Neural progenitor cell (in vitro differentiated cells): ENCODE results near the gene METRNL. TPM values are rescaled to one million over a fixed set of nuclear protein-coding genes. Genes with fewer than 3 reads are reported as not detected.

ENCODE experiments used
- DNase-seq: peaks from one replicate; pipeline ENCODE4 v3.0.0-alpha.2; 2016; ENCODE audit warnings: low spot score
- H2AFZ ChIP-seq: fragments of 200-600 bp; sonication (generic); replicated peaks from 2 replicates; pipeline ENCODE4 v1.6.1; 2016; ENCODE audit warnings: antibody characterized with exemption
- H3F3A ChIP-seq: fragments of 200-600 bp; sonication (generic); 2 replicates; pipeline ENCODE4 v1.6.1; 2016; ENCODE audit warnings: antibody characterized with exemption, low read depth
- H3K27ac ChIP-seq: fragments of 200-600 bp; sonication (generic); 2 replicates; pipeline ENCODE4 v1.5.1; 2016; ENCODE audit warnings: mild to moderate bottlenecking
- H3K27me3 ChIP-seq: fragments of 200-600 bp; sonication (generic); 2 replicates; pipeline ENCODE4 v1.6.1; 2016; ENCODE audit warnings: mild to moderate bottlenecking, moderate library complexity
- H3K36me3 ChIP-seq: fragments of 200-600 bp; sonication (generic); 2 replicates; pipeline ENCODE4 v1.5.1; 2016
- H3K4me1 ChIP-seq: fragments of 200-600 bp; sonication (generic); 2 replicates; pipeline ENCODE4 v1.6.1; 2016; ENCODE audit warnings: mixed run types
- H3K4me2 ChIP-seq: fragments of 200-600 bp; sonication (generic); 2 replicates; pipeline ENCODE4 v1.6.1; 2016
- H3K4me3 ChIP-seq: fragments of 200-600 bp; sonication (generic); 2 replicates; pipeline ENCODE4 v1.5.1; 2016
- H3K79me2 ChIP-seq: fragments of 200-600 bp; sonication (generic); 2 replicates; pipeline ENCODE4 v1.6.1; 2016; ENCODE audit warnings: low read depth
- H3K9ac ChIP-seq: fragments of 200-600 bp; sonication (generic); 2 replicates; pipeline ENCODE4 v1.6.1; 2016
- H3K9me3 ChIP-seq: fragments of 200-600 bp; sonication (generic); 2 replicates; pipeline ENCODE4 v1.5.1; 2016; ENCODE audit warnings: low read depth
- H4K20me1 ChIP-seq: fragments of 200-600 bp; sonication (generic); 2 replicates; pipeline ENCODE4 v1.6.1; 2016; ENCODE audit warnings: low read depth
- H3K27ac Mint-ChIP-seq: 3 replicates; pipeline ENCODE4 v1.8.0; 2021; ENCODE audit warnings: mixed read lengths
- H3K27me3 Mint-ChIP-seq: 2 replicates; pipeline ENCODE4 v1.8.0; 2022; ENCODE audit warnings: low read depth, mild to moderate bottlenecking, inconsistent platforms, moderate library complexity, mixed read lengths; ENCODE audit not compliant: insufficient read depth
- H3K36me3 Mint-ChIP-seq: 3 replicates; pipeline ENCODE4 v1.8.0; 2021; ENCODE audit warnings: mixed read lengths
- H3K4me1 Mint-ChIP-seq: 3 replicates; pipeline ENCODE4 v1.8.0; 2021; ENCODE audit warnings: mixed read lengths
- H3K4me3 Mint-ChIP-seq: 3 replicates; pipeline ENCODE4 v1.8.0; 2021; ENCODE audit warnings: mild to moderate bottlenecking, moderate library complexity, mixed read lengths
- H3K9me3 Mint-ChIP-seq: 3 replicates; pipeline ENCODE4 v1.8.0; 2020; ENCODE audit warnings: mixed read lengths
- CTCF ChIP-seq: fragments of 200-600 bp; sonication (generic); IDR thresholded peaks from 2 replicates; pipeline ENCODE4 v1.5.1; 2017; ENCODE audit warnings: antibody characterized with exemption, mild to moderate bottlenecking
- EZH2 ChIP-seq: fragments of 200-600 bp; sonication (generic); IDR thresholded peaks from 2 replicates; pipeline ENCODE4 v1.6.1; 2017; ENCODE audit warnings: antibody characterized with exemption, mild to moderate bottlenecking, moderate library complexity
- EZH2phosphoT487 ChIP-seq: fragments of 200-600 bp; sonication (generic); IDR thresholded peaks from 2 replicates; pipeline ENCODE4 v1.6.1; 2017; ENCODE audit warnings: antibody characterized with exemption
- total RNA-seq: library from RNA; depleted of rRNA; stranded (reverse); fragments of >200 nt; gene quantifications from 2 replicates; pipeline ENCODE4 v1.2.3, GENCODE V29; 2015; ENCODE audit warnings: low replicate concordance

The METRNL gene
- total RNA-seq, 1 donor from 2014 or later: 3.6 TPM

- Histone ChIP-seq H3K4me3 (no peak overlapping the region), H3F3A (no peaks in the 10 kb centered on the region), H3K4me1 (no peaks in the 10 kb centered on the region), H3K9me3 (no peaks in the 10 kb centered on the region), H3K4me2 (no peak overlapping the region), H4K20me1 (no peaks in the 10 kb centered on the region), H3K27me3 (no peaks in the 10 kb centered on the region), H3K9ac (no peak overlapping the region), H3K27ac (no peak overlapping the region), H3K36me3 (no peaks in the 10 kb centered on the region), H3K79me2 (no peaks in the 10 kb centered on the region), H2AFZ (no peak overlapping the region)
- peaks cover 5% of the 10 kb centered on the region for H3K27me3 Mint-ChIP-seq
- TF ChIP-seq EZH2phosphoT487 (no peak), EZH2 (no peak), CTCF (no peak)
- peaks cover 1% of the 10 kb centered on the region for H3K9me3 Mint-ChIP-seq
- no peak for DNase-seq
- no peak overlapping the region for H3K27ac Mint-ChIP-seq
- no peaks in the 10 kb centered on the region for H3K36me3 Mint-ChIP-seq
- H3K4me1 Mint-ChIP-seq: peaks cover 15% of the 10 kb centered on the region
- H3K4me3 Mint-ChIP-seq: no peak overlapping the region
Measured at GRCh38 chr17:83135692-83136091, 56.3 kb downstream of the METRNL start.

GRCh38 chr17:83136156-83136555 is 56.7 kb downstream of the METRNL start:
- Mint-ChIP-seq H3K9me3 (peaks cover 5% of the 10 kb centered on the region), H3K4me3 (no peak overlapping the region), H3K36me3 (no peaks in the 10 kb centered on the region), H3K27me3 (peaks cover 5% of the 10 kb centered on the region), H3K4me1 (peaks cover 15% of the 10 kb centered on the region), H3K27ac (peak overlapping the region; percentile 72)
- no peaks in the 10 kb centered on the region for H3F3A ChIP-seq
- no peak overlapping the region for H3K9ac ChIP-seq
- no peak overlapping the region for H3K27ac ChIP-seq
- TF ChIP-seq CTCF (no peak), EZH2 (no peak), EZH2phosphoT487 (no peak)
- no peak overlapping the region for H3K4me3 ChIP-seq
- H3K9me3 ChIP-seq: no peaks in the 10 kb centered on the region
- no peaks in the 10 kb centered on the region for H3K79me2 ChIP-seq
- H3K4me1 ChIP-seq: no peaks in the 10 kb centered on the region
- H3K27me3 ChIP-seq: no peaks in the 10 kb centered on the region
- H3K4me2 ChIP-seq: no peak overlapping the region
- no peaks in the 10 kb centered on the region for H3K36me3 ChIP-seq
- DNase-seq: no peak
- no peaks in the 10 kb centered on the region for H4K20me1 ChIP-seq
- no peak overlapping the region for H2AFZ ChIP-seq

GRCh38 chr17:83136931-83137330 is 57.5 kb downstream of the METRNL start:
- Histone ChIP-seq H2AFZ (no peak overlapping the region), H3K4me2 (no peak overlapping the region), H4K20me1 (no peaks in the 10 kb centered on the region), H3K4me3 (no peak overlapping the region), H3F3A (no peaks in the 10 kb centered on the region), H3K79me2 (no peaks in the 10 kb centered on the region), H3K27ac (no peak overlapping the region), H3K9me3 (no peaks in the 10 kb centered on the region), H3K36me3 (no peaks in the 10 kb centered on the region), H3K4me1 (no peaks in the 10 kb centered on the region), H3K9ac (no peak overlapping the region), H3K27me3 (no peaks in the 10 kb centered on the region)
- peaks cover 15% of the 10 kb centered on the region for H3K4me1 Mint-ChIP-seq
- H3K27ac Mint-ChIP-seq: peak overlapping the region; percentile 54
- no peak overlapping the region for H3K4me3 Mint-ChIP-seq
- TF ChIP-seq CTCF (no peak), EZH2phosphoT487 (no peak), EZH2 (no peak)
- peaks cover 5% of the 10 kb centered on the region for H3K27me3 Mint-ChIP-seq
- DNase-seq: no peak
- no peaks in the 10 kb centered on the region for H3K36me3 Mint-ChIP-seq
- H3K9me3 Mint-ChIP-seq: peaks cover 9% of the 10 kb centered on the region
